Measurements from ENCODE around the gene TENT5C. TPM values are rescaled to one million over a fixed set of nuclear protein-coding genes. Genes with fewer than 3 reads are reported as not detected.

TENT5C gene
- total and polyA plus RNA-seq, 9 of the 15 experiments (the other 6 are each of a cell fraction or from before 2014, with no cell fraction given), result 1.8 to 7.7 (median 4.0) TPM

GRCh38 chr1:117612517-117613248 lies 6.8 kb downstream of the TENT5C start (continued):
- peak; percentile 45; the same call in 1 of the 2 replicates for TF ChIP-seq MITF (IDR thresholded peaks at IDR 0.05)
- peak in 1 of 2 experiments; percentile 38 for TF ChIP-seq AFF1 (IDR thresholded peaks at IDR 0.05; ENCODE audit: low read depth in 1 of 2, partially characterized antibody in 2 of 2)
- TF ChIP-seq CUX1 (CRISPR knock-in tag; IDR thresholded peaks at IDR 0.05), result no peak; the same call in 1 of the 2 replicates
- TF ChIP-seq BHLHE40 (IDR thresholded peaks at IDR 0.05; ENCODE audit: low read length), result peak; percentile 97
- TF ChIP-seq ZEB2 (IDR thresholded peaks at IDR 0.05), result peak; percentile 87
- no peak for TF ChIP-seq ZNF57 (CRISPR knock-in tag; IDR thresholded peaks at IDR 0.05)
- TF ChIP-seq PHB2 (IDR thresholded peaks at IDR 0.05; ENCODE audit: low read depth), result peak; percentile 97

Data from K562 (cell line).